C4-2B (cell line): Measurements from ENCODE around the gene TNS3.

Experiments used
- H3K27ac ChIP-seq: fragments of 450-650 bp; 2 replicates; pipeline ENCODE4 v1.5.1; 2017
- CTCF ChIP-seq: fragments of 450-650 bp; conservative IDR thresholded peaks from 2 replicates; pipeline ENCODE4 v1.5.1; 2017; ENCODE audit warnings: mild to moderate bottlenecking
- ZFX ChIP-seq: fragments of 450-650 bp; IDR thresholded peaks from 2 replicates; pipeline ENCODE4 v1.6.1; 2017

Gene TNS3

DNA sequence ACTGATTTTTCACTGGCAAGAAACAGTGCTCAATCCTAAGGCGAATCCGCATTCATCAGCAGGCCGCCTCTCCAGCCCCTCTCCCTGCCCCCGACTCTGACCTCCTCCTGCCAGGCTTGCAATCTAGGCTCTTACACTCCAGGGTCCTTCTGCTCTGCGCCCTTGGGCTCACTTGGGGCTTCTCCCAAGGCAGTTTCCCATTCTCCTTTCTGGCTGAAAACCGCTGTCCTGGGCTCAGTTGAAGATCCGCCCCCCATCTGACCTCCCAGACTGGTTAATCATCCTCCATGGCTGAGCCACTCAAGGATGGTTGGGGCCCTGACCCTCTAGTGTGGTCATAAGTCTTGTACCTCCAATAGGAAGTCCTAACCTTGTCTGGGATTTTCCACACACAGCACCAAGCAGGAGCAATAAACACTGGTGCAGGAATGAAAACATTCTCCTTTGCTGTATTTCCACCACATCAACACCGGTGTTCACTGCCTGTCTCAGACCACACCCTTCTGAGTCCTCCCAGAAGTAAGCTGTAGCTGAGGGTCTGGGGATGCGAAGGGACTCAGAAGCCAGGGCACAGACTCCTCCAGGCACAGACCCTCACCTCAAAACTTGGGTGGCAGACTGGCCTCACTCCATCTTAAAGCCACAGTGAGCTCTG, 42.4 kb downstream of the TNS3 start:
- H3K27ac ChIP-seq, result no peak overlapping the region
- no peak for TF ChIP-seq CTCF
- no peak for TF ChIP-seq ZFX

GRCh38 chr7:47538846-47539311, 43.0 kb downstream of the TNS3 start:
- no peak overlapping the region for H3K27ac ChIP-seq
- TF ChIP-seq CTCF (no peak), ZFX (no peak)

DNA sequence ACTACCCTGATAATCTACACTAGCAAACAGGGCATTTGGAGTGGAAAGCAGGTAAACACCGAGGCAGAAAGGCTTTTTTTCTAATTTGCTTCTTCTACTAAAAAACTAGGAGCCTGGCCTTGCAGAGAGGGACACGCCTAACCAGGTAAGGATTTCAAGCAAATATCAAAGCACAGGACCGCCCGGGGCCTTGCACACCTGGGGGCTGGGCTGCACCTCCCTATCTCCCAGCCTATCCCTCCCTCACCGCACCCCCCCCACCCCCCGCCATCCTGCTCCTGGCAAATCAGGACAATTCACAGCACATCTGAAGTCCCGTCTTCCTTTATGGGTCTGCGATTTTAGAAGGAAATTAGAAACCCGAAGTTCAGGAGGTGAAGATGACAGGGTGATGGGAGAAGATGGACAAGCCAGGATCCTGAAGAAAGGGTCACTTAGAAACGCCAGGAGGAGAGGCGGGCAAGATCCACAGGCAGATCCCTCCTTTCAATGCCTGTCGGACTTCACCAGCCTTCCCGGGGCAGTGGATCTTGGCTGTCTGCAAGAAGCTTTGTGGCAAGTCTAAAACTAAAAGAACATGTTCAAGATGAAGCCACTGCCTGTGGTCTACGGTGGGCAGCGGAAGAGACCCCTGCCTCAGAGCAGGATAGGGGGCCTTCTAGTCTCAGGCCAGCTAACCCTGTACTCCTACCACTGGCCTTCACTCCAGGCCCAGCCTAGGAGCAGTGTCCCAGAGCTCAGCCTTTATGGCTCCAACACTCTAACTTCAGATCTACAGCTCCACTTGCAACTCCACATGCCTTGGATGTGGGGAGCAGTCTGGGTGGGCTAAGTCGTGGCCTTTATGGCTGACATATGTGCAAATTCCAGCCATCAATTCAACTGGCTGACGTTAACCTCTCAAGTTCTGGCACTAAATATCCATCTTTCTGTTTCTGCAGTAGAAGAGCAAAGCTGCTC, 43.9 kb downstream of the TNS3 start:
- H3K27ac ChIP-seq, result no peak overlapping the region

DNA sequence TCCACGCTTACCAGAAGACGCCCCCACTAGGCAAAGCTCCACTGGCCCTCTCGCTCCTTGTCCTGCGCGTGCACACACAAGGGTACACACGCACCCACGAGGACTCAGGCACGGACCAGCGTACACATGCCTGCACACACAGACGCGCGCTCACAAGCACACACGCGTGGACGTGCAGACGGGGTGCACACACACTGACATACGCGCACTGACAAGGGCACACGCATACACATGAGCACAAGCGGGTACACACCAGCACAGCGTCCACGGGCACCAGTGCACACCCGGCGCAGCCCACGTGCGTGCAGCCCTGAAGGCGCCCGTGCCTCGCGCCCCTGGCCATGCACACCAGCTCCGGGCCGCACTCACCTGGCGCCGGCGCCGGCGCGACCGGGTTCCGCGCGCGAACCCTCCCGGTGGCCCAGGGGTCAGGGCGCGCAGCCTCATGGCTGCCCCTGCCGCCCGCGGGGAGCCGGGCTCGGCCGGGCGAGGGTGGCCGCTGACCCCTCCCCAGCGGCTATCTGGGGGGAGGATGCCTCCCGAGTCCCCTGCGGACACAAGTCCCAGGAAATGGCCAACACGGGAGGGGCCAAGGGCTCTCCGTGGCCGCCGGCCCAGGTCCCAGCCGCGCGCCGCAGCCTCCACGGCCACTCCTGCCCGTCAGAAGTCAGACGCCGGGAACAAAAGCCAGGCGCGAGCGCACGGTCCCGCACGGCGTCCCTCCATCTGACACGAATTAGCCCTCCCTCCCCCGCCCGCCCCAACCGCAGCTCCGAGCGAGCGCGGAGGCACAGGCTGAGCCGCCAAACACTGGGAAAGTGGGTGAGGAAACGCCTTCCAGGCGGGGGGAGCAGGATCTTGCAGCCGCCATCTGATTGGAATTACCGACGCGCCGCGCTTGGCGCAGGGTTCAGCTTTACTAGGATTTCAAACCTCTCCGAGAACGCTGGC, 45.0 kb downstream of the TNS3 start:
- no peak overlapping the region for H3K27ac ChIP-seq
- TF ChIP-seq CTCF, result no peak
- no peak for TF ChIP-seq ZFX

More for the DNA sequence above, 43.9 kb downstream of the TNS3 start:
- TF ChIP-seq ZFX (no peak), CTCF (no peak)

DNA sequence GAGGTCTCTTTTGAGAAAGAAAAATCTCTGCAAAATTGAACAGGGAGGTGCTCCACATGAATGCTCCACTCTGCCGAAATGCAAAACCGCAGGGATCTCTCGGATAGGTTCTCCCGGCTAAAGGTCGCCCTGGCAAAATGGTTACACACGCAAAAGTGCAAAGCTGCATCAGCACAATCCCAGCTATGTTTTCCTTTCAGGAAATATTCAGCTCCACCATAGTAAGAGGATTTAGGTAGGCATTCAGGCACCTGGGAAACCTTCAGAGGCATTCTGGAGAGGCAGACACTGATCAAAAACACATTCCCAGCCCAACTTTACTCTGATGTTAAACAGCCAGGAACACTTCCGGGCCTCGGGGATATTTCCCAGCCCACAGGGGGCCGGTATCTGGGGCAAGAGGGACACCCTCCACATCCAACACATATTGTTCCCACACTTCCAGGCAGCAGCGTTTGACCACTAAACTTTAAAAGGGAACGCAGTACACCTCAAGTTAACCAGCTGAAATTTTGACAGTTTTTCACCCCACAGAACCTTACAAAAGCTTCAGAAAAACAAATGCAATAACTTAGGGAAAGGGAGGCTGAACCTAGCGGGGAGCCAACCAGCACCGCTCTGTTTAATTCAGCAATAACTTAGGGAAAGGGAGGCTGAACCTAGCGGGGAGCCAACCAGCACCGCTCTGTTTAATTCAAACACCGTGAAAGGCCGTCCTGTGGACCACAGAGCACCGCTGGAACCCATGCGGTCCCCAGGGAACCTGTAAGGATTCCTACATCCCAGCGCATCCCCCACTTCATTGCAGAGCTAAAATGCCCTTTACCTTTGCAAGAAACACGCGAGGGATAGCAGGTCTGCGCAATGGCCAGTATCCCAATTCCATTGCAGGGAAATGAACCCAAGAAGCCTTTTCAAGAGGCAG, 45.9 kb downstream of the TNS3 start:
- TF ChIP-seq CTCF (no peak), ZFX (no peak)
- no peak overlapping the region for H3K27ac ChIP-seq

GRCh38 chr7:47535035-47535703, 46.7 kb downstream of the TNS3 start:
- TF ChIP-seq CTCF, result no peak
- TF ChIP-seq ZFX, result no peak
- H3K27ac ChIP-seq, result no peak overlapping the region
